ENCODE results near the gene CLK4.

GRCh38 chr5:178589180-178590140 is 37.4 kb downstream of the CLK4 start:
- TF ChIP-seq EZH2 (IDR thresholded peaks at IDR 0.05) (no peak), POLR2AphosphoS5 (IDR thresholded peaks at IDR 0.05; ENCODE audit: borderline replicate concordance, low read depth, low read length) (no peak), FOXP2 (optimal IDR thresholded peaks at IDR 0.05; ENCODE audit: control extremely low read depth, extremely low read length, insufficient read depth) (no peak)

All from SK-N-MC (cell line).